HG03457 (cell line): ENCODE measurements around the gene MYO1D.

ENCODE experiments used
- ATAC-seq: cut with Tn5 transposase; IDR thresholded peaks from one replicate; pipeline ENCODE4 v1.9.1; 2021; ENCODE audit warnings: moderate number of reproducible peaks; ENCODE audit not compliant: unreplicated experiment

Gene MYO1D

DNA sequence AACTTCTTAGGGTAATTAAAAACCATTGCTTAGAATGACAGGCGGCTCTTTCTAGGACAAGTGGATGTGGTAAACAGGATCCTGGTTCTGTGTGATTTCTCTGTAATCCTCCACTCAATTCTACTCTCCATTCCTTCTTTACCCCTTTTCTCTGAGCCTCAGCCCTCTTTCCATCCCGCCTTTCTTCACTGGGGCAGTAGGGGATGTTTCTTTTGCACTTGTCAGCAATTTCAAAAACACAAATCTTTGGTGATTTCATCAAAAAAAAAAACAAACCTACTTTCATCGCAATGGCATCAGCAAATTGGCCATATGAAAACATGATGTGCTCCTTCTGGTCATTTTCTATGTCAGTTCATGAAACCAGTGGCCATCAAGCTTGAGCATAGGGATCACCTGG is 285.5 kb downstream of the MYO1D start:
- no peak for ATAC-seq

DNA sequence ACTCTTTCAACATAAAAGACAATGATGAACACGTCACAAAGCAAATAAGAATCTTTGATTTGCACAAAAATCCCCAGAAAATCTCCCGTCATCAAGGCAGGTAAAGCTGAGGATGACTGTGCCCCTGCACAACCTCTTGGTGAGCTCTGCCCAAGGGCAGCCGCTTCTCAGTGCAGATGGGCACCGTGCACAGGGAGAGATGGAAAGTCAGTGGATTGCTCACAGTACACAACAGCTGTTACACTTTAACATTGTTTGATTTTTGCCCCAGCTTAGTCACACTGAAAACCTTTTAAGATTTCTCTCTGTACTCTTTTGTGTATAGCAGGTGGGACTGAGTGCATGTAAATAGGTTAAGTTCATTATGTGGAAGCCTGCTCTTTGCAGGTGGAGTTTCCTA is 285.9 kb downstream of the MYO1D start:
- ATAC-seq: no peak

DNA sequence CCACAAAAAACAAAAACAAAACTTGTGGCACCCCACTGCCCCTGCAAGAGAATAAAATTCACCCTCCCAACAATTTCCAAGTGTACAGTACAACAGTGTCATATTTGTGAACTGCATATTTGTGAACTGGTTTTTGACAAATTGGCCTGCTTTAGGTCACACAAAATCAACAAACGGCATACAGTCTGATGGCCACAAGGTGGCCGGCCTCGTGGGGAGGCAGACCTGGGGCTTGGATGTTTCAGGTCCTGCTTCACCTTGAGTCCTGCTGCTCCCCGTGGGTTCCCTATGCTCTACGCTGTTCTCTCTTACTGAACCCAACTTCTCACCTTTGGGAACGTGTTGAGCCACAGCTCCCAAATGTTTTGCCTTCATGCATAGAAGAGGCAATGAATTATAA is 287.9 kb downstream of the MYO1D start:
- ATAC-seq: no peak

DNA sequence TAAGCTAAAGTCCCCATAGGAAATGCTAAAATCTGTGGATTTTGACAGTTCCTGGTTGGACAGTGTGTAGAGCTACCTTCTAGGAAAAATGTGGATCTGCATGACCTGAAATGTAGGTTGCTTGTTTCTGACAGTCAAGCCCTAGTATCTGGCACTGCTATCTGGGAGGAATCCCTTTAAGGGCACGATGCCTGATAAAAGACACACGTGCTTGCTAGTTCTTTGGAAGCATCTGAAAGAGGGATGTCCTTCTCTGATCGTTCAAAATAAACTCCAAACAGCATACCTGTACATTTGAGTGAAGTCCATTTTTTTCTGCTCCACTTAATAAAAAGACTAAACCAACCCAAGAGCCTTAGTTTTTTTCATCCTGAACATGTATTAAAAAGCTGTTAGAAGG is 288.8 kb downstream of the MYO1D start:
- ATAC-seq: no peak

DNA sequence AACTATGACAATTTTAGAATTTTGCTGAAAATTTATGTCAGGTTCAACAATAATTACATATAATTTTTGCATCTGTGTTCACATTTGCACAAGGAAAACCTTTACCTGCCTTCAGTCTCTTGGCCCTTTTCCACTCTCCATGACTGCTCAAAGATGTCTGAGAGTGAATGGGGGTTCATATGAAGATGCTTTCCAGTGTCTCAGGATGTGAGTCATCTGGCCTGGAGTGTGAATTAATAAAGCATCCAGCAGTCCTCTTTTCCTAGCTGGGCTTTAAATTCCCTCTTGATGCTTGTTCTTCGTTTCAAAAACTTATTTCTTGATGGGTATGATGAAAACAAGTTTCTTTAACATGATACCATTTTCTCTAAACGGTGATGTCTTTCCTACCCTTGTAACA is 290.3 kb downstream of the MYO1D start:
- ATAC-seq: no peak

DNA sequence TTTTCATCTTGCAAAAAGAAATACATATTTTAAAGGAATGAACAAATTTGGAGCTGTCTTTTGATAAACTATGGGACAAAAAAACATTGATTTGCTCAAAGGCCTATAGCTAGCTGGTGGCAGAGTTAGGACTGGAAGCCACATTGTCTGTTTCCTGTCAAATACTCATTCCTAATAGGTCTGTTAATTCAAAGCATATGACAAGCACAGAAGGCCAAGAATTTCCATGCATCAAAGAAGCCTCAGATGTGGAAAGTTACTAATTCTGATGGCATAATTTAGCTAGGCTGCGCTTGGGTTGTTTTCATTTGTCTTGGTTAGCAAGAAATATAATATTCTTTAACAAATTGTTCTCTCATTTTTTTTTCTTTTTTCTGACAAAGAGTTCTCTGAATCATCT is 292.1 kb downstream of the MYO1D start:
- no peak for ATAC-seq

DNA sequence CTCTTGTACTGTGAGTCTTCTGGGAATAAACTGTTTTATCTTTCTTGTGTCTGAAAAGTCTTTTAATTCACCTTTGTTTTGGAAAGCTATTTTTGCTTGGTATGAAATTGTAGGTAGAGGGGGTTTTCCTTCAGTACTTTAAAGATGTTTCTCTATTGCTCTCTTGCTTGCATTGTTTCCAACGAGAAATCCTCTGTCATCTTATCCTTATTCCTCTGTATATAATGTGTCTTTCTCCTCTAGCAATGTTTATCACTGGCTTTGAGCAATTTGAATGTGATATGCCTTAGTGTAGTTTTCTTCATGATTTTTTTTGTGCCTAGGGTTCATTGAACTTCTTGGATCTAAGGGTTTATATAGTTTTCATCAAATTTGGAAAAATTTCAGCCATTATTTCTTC is 293.9 kb downstream of the MYO1D start:
- ATAC-seq: no peak

DNA sequence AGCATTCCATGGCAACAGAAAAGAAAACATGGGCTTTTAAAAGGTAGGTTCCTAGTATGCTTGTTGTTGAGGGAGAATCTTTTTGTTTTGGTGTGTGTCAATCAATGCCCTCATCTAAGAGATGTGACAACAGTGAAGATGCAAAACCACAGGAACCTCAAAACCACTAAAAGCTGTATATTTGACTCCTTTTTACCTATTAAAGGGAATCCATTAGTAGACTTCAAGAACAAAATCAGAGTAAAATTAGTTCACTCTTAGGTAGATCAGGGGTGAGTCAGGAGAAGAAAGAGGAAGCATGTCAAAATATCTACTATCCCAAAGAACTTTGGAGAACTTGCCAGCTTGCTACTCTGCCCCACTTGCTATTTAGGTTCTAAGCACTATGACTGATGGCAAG is 301.1 kb downstream of the MYO1D start:
- ATAC-seq: no peak

DNA sequence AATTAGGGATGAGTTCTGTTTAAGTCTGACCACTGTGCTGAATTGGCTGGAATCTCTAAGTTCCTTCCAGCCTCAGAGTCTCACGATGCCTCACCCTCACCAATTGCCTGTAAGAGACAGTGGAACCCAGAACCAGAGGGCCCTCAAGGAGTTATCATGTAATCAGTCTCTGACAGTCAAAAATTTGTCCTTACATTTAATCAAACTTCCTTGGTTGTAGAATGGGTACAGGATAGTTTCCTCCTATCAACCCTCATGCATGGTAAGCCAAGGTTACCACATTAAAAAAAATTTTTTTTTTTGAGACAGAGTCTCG is 306.9 kb downstream of the MYO1D start:
- no peak for ATAC-seq

DNA sequence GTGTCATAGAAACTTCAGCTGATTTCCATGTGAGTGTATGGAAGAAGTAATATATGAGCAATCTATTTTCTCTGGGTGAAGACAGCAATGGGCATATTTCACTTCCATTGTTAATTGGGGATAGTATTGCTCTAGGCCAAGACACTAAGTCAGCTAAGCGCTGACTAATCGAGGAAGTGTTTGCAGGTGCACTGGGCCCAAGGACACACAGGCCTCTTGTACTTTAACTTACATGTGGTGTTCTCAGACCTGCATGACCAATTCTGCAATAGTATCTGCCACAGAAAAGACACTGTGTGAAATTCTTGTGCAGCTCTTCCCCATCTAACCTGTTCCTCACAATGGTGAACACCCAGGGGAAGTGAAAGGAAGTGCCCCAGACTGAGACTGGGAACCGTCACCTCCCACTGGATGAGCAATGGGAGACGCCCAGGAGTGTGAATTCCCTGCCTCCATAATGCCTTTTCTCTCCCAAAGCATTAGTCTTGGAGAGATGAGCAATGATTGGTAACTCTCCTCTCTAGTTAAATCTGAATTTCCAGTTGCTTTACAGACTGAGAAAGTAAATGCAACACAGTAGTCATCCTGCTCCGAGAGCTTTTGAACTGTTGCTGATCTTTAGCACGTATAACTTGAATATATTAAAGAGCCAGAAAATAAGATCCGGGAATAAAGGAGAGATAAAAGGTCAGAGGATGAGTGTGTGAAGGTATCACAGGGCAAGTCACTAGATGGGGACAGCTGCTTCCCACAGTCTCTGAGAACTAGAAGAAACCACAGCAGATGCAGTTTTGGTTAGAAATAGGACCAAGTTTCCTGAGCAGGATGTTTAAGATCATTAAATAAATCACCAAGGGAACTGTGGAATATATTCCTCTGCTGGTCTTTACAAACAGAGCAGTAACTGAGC is 307.5 kb downstream of the MYO1D start:
- ATAC-seq: no peak

DNA sequence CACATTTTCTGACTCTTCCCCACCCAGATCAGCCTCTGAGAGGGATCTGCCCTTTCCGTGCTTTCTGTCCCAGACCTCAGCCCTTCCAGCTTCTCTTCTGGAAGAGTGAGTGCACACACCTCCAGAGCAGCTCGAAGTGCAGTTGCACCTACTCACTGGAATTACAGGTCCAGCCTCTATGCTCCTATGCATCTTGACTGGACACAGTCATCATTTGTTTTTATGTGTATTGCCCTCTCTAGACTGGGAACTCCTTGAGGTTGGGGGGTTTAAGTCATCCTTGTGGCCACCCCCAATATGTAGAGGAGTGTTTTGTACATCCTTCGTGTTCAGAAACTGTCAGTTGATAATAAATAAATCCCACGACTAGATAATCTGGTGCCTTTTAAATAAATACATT is 308.2 kb downstream of the MYO1D start:
- ATAC-seq: no peak

DNA sequence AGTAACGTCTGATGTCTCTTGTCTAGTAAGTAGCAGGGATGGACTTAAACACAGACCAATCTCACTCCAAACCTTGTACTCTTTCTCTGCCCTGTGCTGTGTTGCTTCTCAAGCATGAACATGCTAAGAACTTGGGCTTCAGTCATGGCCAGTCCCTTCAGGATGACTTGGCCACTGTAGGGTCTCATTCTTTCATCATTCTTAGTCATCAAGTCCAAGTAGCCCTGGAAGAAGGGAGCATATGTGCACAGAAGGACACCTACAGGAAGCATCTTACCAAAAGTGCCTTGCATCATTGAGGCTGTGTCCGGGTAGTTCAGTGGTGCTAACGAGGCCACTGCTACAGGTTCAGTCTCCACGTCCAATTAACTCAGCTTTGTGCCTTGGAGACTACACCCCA is 309.4 kb downstream of the MYO1D start:
- ATAC-seq: no peak

DNA sequence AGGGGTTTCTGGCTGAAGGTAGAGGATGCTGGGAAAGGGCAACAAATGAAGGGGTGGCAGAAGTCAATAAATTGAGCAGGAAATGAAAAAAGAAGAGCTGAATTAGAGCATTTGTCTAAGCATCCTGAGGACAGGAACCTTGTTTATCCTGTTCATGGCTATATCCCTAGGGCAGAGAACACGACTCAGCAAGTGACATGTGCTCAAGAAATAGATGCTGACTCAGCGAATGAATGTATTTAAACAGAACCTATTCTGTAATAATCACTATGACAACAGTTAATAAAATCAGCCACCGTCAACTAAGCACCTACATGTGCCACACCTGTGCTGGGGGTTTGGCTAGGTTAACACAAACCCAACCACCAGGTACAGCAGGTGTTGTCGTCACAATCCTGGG is 309.8 kb downstream of the MYO1D start:
- no peak for ATAC-seq

DNA sequence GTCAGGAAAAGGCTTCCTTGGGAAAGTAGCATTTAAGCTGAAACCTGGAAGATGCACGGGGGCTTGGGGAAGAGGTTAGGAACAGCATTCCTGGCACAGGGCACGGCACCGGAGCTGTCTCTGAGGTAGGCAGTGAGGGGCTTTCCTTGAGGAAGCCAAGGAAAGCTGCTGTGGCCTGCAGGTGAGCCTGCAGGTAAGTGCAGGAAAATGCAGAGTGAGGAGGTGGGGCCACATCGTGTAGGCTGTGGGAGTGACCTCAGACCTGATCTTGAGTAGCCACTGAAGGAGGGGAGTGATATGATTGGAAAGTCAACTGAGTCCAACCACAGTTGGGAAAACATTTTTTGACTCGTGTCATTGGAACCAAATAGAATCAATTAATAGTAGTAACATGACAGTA is 310.6 kb downstream of the MYO1D start:
- ATAC-seq: no peak

DNA sequence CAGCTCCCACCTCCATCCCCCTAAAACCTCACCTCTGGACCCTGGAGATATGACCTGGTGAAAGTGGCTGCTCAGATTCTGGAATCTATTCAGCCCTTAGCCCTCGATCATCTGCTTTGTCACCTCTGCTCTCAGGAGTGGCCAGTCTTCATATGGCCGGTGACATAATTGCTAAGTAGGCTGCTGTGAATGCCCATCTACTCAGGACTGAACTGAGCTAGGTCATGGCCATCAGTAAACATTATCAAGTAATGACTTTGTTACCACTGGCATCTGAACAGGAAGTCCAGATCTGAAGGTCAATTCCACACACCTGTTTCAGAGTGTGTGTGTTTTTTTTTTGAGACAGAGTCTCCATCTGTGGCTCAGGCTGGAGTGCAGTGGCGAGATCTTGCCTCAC is 311.5 kb downstream of the MYO1D start:
- no peak for ATAC-seq

DNA sequence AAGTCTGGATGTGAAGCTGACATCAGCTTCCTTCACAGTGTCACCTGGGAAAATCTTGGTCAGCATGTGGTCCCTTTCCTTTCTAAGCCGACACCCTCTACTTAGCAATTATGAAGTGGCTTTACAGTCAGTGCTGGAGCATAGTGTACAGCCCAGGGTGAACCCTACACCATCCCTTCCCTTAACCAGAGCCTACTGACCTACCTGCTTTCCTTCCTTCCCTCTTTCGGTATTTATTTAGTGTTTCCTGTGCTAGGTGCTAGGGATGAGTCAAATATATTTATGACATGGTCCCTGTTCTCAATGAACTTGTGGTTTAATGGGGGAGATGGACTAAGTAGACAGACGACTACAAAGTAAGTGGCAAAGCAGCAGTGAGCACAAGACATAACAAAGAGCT is 312.6 kb downstream of the MYO1D start:
- no peak for ATAC-seq

DNA sequence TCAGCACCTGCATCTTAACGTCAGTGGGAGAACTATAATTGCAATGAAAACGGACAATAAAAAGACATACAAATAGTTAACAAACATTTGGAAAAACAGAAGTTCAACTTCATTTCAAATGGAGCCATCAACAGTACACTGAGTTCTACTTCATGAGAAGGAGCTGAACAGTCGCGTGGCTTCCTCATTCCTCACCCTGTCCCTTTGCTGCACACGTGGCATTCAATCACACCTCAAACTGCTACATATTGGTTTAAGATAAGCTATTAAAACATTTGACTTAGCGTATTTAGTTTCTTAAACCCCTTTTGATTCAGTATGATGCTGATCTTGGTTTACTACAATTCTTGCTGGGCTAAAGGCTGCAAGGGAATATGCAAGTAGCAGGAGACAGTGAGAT is 313.3 kb downstream of the MYO1D start:
- no peak for ATAC-seq

DNA sequence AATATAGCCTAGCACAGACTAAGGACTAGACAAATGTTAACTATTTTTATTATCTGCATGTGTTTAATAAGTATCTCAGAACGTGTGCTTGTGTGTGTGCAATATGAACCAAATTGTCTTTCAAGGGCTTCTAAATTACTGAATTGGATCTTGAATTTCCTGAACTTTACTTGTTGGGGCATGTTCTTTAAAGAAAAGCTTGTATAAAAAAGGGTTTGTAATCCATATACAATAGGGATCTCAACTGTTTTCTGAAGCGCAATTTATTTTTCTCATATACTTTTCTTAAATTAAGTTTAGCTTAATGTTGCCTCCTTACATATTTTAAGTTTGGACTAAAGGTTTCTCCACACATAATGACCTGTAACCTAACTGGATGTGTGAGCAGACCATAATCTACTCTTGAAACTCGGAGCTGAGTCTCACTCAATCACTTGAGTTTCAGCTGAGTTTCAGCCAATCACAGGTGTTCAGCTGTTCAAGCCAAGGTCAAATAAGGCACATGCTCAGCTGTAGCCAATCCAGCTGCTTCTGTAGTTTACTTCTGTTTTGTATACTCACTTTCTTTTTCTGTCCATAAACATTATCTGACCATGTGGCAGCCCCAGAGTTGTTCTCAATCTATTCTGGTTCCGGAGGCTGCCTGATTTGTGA is 317.8 kb downstream of the MYO1D start:
- peak; percentile 82 for ATAC-seq

DNA sequence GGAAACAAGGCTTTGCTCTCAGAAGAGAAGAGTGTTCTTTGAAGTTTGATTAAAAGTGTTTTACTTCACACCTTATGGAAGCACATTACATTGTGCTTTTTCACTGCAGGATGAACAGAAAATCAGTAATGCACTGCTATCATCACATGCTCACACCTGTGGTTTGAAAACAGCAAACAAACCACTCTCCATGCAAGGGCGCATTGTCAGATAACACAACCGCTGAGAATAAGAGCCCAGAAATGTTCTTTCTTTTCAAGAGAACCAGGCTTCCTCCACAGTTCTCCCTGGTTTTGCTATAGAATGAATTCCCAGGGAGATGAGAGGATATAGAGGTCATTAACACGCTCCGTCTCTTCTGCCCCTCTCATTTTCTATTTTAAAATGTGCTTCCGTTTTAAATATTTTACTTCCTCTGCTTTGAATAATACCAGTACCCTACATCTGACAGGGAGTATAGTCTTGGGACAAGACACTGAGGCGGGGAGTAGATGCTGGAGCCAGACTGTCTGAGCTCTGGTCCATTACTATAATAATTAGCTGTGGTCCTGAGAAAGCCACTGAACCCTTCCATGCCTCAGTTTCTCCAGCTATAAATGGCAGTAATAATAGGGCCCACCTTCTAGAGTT is 318.5 kb downstream of the MYO1D start:
- no peak for ATAC-seq

DNA sequence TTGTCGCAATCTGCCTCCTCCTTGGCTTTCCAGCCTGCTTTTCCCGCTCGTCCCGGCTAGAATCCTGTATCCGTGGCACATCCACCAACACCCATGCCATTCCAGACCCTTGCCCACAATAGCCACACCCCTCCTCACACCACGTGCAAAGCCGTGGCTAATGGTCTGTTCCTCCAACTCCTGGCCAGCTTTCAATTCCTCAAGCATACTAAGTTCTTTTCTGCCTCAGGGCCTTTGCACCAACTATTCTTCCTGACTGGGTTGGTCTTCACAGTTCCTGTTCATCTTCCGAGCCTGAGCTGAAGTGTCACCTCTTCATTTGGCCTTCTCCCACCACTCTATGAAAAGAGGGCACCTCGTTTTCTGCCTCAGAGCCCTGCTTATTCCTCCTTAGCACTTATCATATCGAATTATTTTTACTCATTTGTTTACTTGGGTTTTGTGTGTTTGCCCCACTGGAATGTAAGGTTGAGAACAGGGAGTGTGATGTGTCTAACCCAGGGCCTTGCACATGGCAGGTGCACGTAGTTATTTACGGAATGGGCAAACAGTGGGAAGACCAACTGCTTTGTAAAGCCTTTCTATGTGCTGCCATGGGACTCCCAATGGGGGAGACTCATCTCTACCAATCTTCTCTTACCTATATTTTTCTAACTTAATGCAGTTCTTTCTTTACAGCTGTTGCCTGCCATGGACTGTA is 321.2 kb downstream of the MYO1D start:
- ATAC-seq: no peak

DNA sequence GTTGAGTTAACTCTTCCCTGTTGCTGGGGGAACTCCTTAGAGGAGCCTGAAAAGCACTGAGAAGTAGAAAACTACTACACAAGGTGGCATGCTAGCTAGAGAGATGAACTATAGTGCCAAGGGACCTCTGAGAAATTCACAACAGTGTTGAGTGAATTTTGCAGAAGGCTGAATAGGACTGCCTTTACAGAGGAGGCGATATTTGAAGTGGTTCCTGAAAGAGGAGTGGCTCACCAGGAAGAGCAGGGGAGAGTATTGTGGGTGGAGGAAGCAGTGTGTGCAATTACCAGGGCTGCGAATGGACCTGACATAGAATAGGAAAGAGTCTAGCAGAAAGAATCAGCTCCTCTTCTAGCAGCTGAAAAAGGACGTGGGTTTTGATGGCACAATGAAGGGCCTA is 323.8 kb downstream of the MYO1D start:
- no peak for ATAC-seq

DNA sequence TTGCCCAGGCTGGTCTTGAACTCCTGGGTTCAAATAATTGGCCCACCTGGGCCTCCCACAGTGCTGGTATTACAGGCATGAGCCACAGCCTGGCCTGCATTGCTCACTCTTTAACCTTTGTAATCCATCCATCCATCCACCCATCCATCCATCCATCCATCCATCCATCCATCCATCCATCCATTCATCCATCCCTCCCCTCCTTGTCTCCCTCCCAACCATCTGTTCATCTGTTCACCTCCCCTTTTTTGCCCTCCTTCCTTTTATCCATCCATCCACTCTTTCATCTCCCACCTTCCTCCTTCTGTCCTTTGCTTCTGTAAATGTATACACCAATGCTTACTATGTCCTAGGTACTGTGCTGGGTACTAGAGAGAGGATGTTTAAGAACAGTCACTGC is 324.6 kb downstream of the MYO1D start:
- no peak for ATAC-seq
